Measurements from ENCODE around the gene GPD2.
A peak's percentile ranks its signal among the peaks of the same experiment; 100 is the strongest.
"Not testable (repeated sequence)": the region's sequence is repeated elsewhere in the genome, so short reads cannot be mapped to it uniquely, and the experiment has no call there.

Gene GPD2

DNA sequence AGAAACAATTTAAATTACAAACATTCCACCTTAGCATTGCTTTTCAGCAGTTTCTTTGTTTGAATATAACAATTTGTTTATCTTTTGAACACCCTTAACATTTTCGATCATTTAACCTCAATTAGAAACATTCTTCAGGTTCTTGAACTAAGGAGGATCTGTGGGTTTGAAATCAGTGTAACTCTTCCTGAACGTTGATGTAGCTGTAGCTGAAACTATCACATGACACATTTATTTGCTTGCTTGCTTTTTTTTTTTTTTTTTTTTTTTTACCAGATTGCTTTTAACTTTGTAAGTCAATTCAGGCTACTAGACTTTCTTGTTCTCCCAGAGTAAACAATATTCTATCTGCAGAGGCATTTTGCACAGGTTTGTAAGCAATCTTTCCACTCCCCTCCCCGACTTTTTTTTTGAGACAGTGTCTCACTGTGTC, 47.6 kb downstream of the GPD2 start:
- no peaks in the 10 kb centered on the region for H3K27me3 Mint-ChIP-seq
- peaks cover 57% of the 10 kb centered on the region for H3K4me1 Mint-ChIP-seq
- no peaks in the 10 kb centered on the region for H3K9me3 Mint-ChIP-seq
- H3K27ac Mint-ChIP-seq = no peak overlapping the region
- DNase-seq (no peak), ATAC-seq (no peak)
- no peak overlapping the region for H3K4me3 Mint-ChIP-seq

- no peak overlapping the region for H3K27ac Mint-ChIP-seq
- DNase-seq (no peak), ATAC-seq (no peak)
- no peaks in the 10 kb centered on the region for H3K27me3 Mint-ChIP-seq
- no peaks in the 10 kb centered on the region for H3K9me3 Mint-ChIP-seq
- no peak overlapping the region for H3K4me3 Mint-ChIP-seq
- H3K4me1 Mint-ChIP-seq = peaks cover 55% of the 10 kb centered on the region
Measured at GRCh38 chr2:156486147-156486546, 50.0 kb downstream of the GPD2 start.

DNA sequence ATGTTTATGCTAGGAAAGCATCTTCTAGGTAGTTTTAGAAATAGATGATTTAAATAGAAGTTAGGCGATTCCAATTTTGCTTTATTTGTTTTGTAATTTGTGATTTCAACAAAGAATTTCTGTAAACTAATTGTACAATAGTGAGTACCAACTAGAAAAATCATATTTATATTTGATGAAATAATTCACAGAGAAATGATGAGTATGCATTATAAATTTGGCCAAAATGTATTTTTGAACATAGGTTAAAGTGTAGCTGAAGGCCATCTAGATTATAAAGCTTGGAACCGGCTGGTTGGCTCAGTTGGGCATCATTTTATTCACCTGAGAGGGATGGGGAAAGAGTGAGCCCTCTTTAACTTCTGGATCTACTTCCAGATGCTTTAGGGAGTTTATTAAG, 50.4 kb downstream of the GPD2 start:
- ATAC-seq (no peak), DNase-seq (no peak)
- Mint-ChIP-seq H3K27me3 (no peaks in the 10 kb centered on the region), H3K9me3 (no peaks in the 10 kb centered on the region), H3K4me3 (no peak overlapping the region), H3K27ac (no peak overlapping the region), H3K4me1 (peaks cover 60% of the 10 kb centered on the region)

DNA sequence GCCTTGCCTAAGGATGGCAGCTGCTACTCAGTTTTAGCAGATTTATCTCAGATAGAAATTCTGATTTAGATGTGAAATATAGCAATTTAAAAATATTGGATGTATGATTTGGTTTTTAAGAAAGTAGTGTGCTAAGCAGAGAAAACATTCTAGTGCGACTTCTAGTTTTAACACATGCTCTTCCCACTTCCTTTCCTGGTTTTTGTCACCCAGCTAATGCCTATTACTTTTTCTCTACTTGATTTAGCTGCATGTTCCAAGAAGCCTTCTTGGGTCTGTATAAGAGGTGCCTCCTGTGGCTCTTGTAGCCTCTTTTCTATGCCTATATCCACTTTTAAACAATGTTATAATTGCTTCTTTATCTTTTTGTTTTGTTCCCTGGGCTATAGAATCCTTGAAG, 53.0 kb downstream of the GPD2 start:
- H3K4me3 Mint-ChIP-seq = no peak overlapping the region
- no peak overlapping the region for H3K27ac Mint-ChIP-seq
- no peak for DNase-seq
- H3K4me1 Mint-ChIP-seq = peaks cover 54% of the 10 kb centered on the region
- no peak for ATAC-seq
- H3K27me3 Mint-ChIP-seq = no peaks in the 10 kb centered on the region
- H3K9me3 Mint-ChIP-seq = no peaks in the 10 kb centered on the region

GRCh38 chr2:156489750-156490465, 53.7 kb downstream of the GPD2 start:
- Mint-ChIP-seq H3K9me3 (no peaks in the 10 kb centered on the region), H3K4me1 (peaks cover 54% of the 10 kb centered on the region), H3K27ac (peak overlapping the region; percentile 88 to 91), H3K27me3 (no peaks in the 10 kb centered on the region), H3K4me3 (peak overlapping the region; percentile 43 to 81)
- ATAC-seq = peak; percentile 78
- DNase-seq = no peak

DNA sequence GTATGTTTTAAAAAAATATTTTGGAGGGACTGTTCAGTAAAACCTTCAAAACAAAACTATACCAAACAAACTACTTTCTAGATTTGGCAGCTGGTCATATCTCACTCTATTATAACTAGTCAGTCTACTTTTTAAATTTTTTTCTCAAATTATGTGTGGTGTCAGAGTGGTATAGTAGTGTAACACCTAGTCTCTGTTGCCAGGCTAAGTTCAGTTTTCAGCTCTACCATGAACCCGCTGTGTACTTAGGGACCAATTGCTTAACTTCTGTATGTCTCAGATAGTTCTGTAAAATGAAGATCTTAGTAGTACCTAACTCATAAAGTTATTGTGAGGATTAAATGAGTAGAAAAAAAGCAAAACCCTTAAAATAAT, 54.3 kb downstream of the GPD2 start:
- ATAC-seq (peak; percentile 54), DNase-seq (no peak)
- Mint-ChIP-seq H3K9me3 (no peaks in the 10 kb centered on the region), H3K27me3 (no peaks in the 10 kb centered on the region), H3K4me3 (no peak overlapping the region), H3K4me1 (peaks cover 54% of the 10 kb centered on the region), H3K27ac (no peak overlapping the region)

DNA sequence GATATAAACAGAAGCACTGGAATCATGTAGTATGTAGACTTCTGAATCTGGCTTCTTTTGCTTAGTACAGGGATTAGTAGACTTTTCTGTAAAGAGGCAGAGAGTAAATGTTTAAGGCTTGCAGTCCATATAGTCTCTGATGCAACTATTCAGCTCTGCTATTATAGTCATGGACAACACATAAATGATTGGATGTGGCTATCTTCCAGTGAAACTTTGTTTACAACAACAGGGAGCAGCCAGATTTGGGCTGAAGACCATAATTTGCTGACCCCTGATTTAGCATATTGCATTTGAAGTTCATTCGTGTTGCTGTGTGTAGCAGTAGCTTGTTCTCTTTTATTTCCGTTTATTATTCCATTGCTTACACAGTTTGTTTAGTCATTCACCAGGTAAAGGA, 55.0 kb downstream of the GPD2 start:
- Mint-ChIP-seq H3K27ac (peak overlapping the region in 1 of 2 donors; percentile 61), H3K27me3 (no peaks in the 10 kb centered on the region), H3K9me3 (no peaks in the 10 kb centered on the region), H3K4me1 (peaks cover 50% of the 10 kb centered on the region), H3K4me3 (no peak overlapping the region)
- ATAC-seq = no peak
- no peak for DNase-seq

GRCh38 chr2:156492979-156493378, 56.8 kb downstream of the GPD2 start:
- no peak for DNase-seq
- Mint-ChIP-seq H3K4me1 (peaks cover 42% of the 10 kb centered on the region), H3K9me3 (no peaks in the 10 kb centered on the region), H3K27me3 (no peaks in the 10 kb centered on the region), H3K4me3 (no peak overlapping the region), H3K27ac (no peak overlapping the region)
- peak; percentile 43 for ATAC-seq

DNA sequence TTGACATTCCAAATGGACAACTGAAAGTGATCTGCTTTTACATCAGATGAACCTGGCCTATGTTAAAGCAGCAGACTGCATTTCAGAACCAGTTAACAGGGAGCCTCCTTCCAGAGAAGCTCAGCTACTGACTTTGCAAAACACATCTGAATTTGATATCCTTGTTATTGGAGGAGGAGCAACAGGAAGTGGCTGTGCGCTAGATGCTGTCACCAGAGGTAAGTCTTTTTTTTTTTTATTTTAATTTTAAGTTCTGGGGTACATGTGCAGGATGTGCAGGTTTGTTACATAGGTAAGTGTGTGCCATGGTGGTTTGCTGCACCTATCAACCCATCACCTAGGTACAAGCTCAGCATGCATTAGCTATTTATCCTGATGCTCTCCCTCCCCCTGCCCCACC, 59.8 kb downstream of the GPD2 start:
- H3K4me1 Mint-ChIP-seq = peaks cover 18% of the 10 kb centered on the region
- not testable (repeated sequence) for H3K9me3 Mint-ChIP-seq, ATAC-seq, H3K27ac Mint-ChIP-seq, H3K4me3 Mint-ChIP-seq, DNase-seq, H3K27me3 Mint-ChIP-seq

- ATAC-seq = no peak
- H3K4me3 Mint-ChIP-seq = no peak overlapping the region
- DNase-seq = no peak
- H3K27me3 Mint-ChIP-seq = no peaks in the 10 kb centered on the region
- H3K4me1 Mint-ChIP-seq = peaks cover 16% of the 10 kb centered on the region
- H3K27ac Mint-ChIP-seq = no peak overlapping the region
- H3K9me3 Mint-ChIP-seq = no peaks in the 10 kb centered on the region
Measured at GRCh38 chr2:156505696-156506095, 69.5 kb downstream of the GPD2 start.

DNA sequence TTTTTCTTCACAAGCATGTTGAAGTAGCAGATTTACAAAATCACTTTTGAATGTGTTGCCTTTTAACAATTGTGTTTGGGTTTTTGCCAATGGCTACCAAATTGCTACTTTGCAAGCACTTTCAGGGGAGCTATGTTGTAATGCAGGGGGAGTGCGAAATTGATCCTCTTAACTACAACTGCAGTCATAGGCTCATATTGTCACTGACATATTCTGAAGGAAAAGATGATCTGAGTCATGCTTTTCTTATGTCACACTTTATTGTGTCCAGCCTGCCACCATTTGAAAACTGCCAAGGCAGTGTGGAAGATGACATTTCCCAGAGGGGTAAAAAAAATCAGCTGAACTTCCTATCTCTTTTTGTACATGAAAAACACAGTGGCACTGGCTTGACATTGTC, 74.9 kb downstream of the GPD2 start:
- Mint-ChIP-seq H3K4me3 (no peak overlapping the region), H3K27ac (no peak overlapping the region), H3K9me3 (no peaks in the 10 kb centered on the region), H3K27me3 (no peaks in the 10 kb centered on the region), H3K4me1 (no peaks in the 10 kb centered on the region)
- ATAC-seq (no peak), DNase-seq (no peak)

DNA sequence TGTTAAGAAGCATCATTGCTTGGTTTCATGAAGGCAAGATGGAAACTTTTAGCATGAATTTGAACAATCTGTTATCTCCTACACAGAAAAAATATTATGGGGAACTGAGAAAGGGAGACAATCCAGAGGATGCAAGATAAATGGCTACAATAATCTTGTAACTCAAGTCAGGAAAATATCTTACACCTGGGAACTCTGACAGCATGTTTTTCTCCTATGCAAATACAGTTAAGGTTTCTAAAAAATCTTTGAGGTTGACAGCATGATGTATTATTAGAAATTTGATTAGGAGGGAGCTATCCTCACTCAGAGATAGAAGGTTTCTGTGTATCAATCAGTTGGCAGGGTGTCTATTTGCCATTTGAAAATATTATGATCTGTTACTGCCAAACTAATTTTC, 75.6 kb downstream of the GPD2 start:
- H3K9me3 Mint-ChIP-seq = no peaks in the 10 kb centered on the region
- H3K4me3 Mint-ChIP-seq = no peak overlapping the region
- no peak for ATAC-seq
- H3K27ac Mint-ChIP-seq = no peak overlapping the region
- DNase-seq = no peak
- H3K4me1 Mint-ChIP-seq = no peaks in the 10 kb centered on the region
- H3K27me3 Mint-ChIP-seq = no peaks in the 10 kb centered on the region

DNA sequence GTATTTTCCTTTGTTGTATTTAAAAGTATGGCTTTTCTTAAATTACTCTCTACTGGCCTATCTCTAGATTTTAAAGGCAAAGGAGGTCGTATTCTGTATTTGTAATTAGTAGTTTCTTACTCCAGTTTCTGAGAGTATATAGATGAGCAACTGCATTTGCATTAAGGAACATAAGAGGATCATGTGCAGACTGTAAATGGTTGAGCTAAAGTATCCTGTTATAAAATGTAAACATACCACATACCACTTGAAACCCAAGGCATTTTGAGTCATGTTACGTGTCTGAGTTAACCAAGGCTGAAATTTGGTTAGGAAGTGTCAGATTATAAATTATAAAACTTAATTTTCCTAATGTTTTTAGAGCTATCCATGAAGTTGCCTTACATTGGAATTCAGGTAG, 76.3 kb downstream of the GPD2 start:
- Mint-ChIP-seq H3K4me3 (no peak overlapping the region), H3K4me1 (no peaks in the 10 kb centered on the region)

GRCh38 chr2:156513219-156513618, 77.0 kb downstream of the GPD2 start:
- Mint-ChIP-seq H3K27me3 (no peaks in the 10 kb centered on the region), H3K4me3 (no peak overlapping the region), H3K4me1 (no peaks in the 10 kb centered on the region), H3K27ac (no peak overlapping the region), H3K9me3 (no peaks in the 10 kb centered on the region)
- ATAC-seq = no peak
- no peak for DNase-seq

More for the DNA sequence above, 76.3 kb downstream of the GPD2 start:
- no peaks in the 10 kb centered on the region for H3K9me3 Mint-ChIP-seq
- no peak for DNase-seq
- H3K27me3 Mint-ChIP-seq = no peaks in the 10 kb centered on the region
- no peak for ATAC-seq
- H3K27ac Mint-ChIP-seq = no peak overlapping the region

GRCh38 chr2:156517419-156517818, 81.2 kb downstream of the GPD2 start:
- H3K4me1 Mint-ChIP-seq = peaks cover 4% of the 10 kb centered on the region
- DNase-seq (no peak), ATAC-seq (no peak)
- no peaks in the 10 kb centered on the region for H3K9me3 Mint-ChIP-seq
- no peak overlapping the region for H3K4me3 Mint-ChIP-seq
- H3K27me3 Mint-ChIP-seq = no peaks in the 10 kb centered on the region
- no peak overlapping the region for H3K27ac Mint-ChIP-seq

DNA sequence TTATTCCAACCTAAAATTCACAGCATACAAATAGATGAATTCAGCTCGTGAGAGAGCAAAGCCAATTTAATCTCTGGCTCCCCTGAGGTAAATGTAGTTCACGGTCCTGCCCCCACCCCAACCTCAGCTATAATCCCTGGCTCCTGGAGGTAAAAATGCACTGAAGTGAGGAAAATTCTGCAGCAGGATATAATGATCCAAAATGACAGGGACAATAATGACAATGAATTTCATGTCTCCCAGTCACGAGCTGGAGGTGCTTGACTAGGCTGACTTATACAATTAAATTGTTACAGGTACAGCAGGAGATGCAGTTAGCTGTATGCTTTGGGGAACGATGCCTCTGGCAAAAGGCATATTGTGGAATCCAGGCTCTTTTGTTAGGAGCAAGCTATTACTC, 82.0 kb downstream of the GPD2 start:
- DNase-seq (no peak), ATAC-seq (no peak)
- Mint-ChIP-seq H3K4me1 (peaks cover 4% of the 10 kb centered on the region), H3K9me3 (no peaks in the 10 kb centered on the region), H3K4me3 (no peak overlapping the region), H3K27me3 (no peaks in the 10 kb centered on the region), H3K27ac (no peak overlapping the region)

DNA sequence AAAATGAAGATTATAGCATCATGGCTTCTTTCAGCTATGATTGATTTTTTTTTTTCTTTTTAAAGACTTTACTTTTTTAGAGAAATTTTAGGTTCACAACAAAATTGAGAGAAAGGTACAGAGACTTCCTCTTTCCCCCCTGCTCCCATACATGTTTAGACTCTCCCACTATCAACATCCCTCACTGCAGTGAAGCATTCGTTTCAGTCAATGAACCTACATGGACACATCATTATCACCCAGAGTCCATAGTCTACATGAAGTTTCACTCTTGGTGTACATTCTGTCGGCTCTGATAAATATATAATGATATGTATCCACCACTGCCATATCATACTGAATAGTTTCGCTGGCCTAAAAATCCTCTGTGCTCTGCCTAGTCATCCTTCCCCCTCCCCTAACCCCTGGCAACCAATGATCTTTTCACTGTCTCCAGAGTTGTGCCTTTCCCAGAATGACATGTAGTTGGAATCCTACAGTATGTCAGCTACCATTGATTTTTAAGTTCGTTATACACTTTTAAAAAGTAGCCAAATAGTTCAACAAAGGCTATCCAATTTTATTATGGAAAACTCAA, 86.8 kb downstream of the GPD2 start:
- DNase-seq (no peak), ATAC-seq (no peak)
- Mint-ChIP-seq H3K27me3 (no peaks in the 10 kb centered on the region), H3K4me3 (no peak overlapping the region), H3K9me3 (no peaks in the 10 kb centered on the region), H3K27ac (no peak overlapping the region), H3K4me1 (peaks cover 16% of the 10 kb centered on the region)

Measured in stimulated activated naive CD8-positive, alpha-beta T cell treated with anti-CD3 and anti-CD28 coated beads, Interleukin-15, amount 100 ng/mL, for 72 hours (primary cell).